Ovary (tissue), 3 donors: ENCODE results near the gene IER2.

ENCODE experiments used
- CTCF ChIP-seq, 3 donors: fragments of 450-650 bp in 2 of 3; fragments of 200-600 bp in 1 of 3; IDR thresholded peaks; one replicate each; pipeline versions ENCODE4 v1.5.1 to v1.8.0; 2016 to 2022; ENCODE audit warnings: antibody characterized with exemption in 3 of 3, mild to moderate bottlenecking in 1 of 3
- EP300 ChIP-seq: sonication (generic); formaldehyde crosslinking; IDR thresholded peaks from one replicate; pipeline ENCODE4 v1.6.1; 2017; ENCODE audit warnings: antibody characterized with exemption
- POLR2A ChIP-seq: fragments of 450-650 bp; IDR thresholded peaks from one replicate; pipeline ENCODE4 v1.6.1; 2017; ENCODE audit warnings: antibody characterized with exemption, mild to moderate bottlenecking, moderate library complexity
- donor health status: DM: no; HTN: no; CAD: no.

GRCh38 chr19:13155472-13156359 is 5.5 kb downstream of the IER2 start:
- TF ChIP-seq POLR2A = no peak
- no peak for TF ChIP-seq CTCF (IDR thresholded peaks at IDR 0.05)
- TF ChIP-seq EP300 = no peak
